Measurements from ENCODE around the gene OMG.

OMG gene

DNA sequence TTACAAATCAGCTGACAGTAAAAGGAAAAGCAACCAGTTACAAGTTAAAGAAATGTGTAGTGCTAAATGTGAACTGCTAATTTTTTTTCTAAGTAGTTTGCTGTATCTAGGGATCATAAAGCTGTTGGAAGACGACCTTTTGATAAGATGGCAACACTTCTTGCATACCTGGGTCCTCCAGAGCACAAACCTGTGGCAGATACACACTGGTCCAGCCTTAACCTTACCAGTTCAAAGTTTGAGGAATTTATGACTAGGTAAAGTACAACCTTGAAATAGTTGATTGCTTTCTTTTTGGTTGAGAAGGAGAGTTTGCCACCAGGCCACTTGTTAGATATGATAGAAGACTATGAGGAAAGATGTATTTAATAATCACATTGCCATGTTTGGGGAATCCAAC lies 35.4 kb downstream of the OMG start:
- DNase-seq (ENCODE audit: insufficient read length, low spot score): no peak
- FAIRE-seq: no peak
- TF ChIP-seq, protein P1, sequence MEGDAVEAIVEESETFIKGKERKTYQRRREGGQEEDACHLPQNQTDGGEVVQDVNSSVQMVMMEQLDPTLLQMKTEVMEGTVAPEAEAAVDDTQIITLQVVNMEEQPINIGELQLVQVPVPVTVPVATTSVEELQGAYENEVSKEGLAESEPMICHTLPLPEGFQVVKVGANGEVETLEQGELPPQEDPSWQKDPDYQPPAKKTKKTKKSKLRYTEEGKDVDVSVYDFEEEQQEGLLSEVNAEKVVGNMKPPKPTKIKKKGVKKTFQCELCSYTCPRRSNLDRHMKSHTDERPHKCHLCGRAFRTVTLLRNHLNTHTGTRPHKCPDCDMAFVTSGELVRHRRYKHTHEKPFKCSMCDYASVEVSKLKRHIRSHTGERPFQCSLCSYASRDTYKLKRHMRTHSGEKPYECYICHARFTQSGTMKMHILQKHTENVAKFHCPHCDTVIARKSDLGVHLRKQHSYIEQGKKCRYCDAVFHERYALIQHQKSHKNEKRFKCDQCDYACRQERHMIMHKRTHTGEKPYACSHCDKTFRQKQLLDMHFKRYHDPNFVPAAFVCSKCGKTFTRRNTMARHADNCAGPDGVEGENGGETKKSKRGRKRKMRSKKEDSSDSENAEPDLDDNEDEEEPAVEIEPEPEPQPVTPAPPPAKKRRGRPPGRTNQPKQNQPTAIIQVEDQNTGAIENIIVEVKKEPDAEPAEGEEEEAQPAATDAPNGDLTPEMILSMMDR (IDR thresholded peaks at IDR 0.05; ENCODE audit: insufficient read depth, missing control alignments): no peak

DNA sequence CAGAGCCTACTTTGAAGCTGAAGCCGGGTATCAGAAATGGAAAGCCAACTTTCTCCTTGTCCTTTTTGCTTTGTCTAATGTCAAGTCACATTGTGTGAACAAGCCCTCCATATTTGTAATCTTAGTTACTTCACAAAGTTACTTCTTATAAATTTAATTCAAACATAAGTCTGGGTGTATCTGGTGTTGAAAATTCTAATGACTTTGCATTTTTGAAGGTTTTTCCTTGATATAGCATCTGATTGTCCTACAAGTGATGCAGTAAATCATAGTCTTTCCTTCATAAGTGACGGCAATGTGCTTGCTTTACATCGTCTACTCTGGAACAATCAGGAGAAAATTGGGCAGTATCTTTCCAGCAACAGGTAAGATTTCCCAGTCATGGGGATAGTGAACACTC lies 36.9 kb downstream of the OMG start:
- DNase-seq (ENCODE audit: insufficient read length, low spot score) (no peak), FAIRE-seq (no peak)
- TF ChIP-seq, protein P1 (IDR thresholded peaks at IDR 0.05; ENCODE audit: insufficient read depth, missing control alignments): no peak

DNA sequence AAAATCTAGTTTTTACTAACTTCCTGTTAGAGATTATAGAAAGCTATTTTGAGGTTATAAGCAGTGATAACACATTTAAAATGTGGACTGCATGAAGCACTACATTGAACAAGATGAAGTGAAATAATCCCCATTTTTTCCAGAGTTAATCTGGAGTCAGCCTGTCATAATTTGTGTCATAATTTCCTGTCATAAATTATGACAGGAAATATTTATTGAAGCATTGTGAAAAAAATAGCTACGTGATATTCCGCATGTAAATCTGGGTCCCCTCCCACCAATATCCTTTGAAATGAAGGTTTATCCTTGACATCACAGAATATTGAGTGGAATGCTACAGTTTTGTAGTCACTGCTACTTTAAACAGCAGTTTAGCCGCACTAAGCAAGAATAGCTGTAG lies 40.1 kb downstream of the OMG start:
- FAIRE-seq (no peak), DNase-seq (ENCODE audit: insufficient read length, low spot score) (no peak)
- TF ChIP-seq, protein P1 (IDR thresholded peaks at IDR 0.05; ENCODE audit: insufficient read depth, missing control alignments): no peak

DNA sequence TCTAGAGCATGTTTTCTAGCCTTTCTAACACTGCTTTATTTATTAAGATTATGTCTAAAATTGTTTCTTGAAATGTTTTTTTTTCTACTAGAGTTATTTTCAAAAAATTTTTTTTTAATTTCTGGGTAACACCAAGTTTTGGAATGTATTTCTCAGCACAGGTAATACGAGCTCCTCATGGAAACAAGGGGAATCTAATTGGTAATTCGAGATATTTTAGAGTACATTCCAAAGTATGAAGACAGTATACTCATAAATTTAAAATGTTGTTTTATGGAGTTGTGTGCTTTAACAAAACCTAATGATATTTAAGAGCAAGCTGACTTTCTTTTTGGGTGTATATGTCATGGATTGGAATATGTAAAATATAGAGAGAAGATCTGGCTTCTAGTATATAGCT lies 42.4 kb downstream of the OMG start:
- no peak for FAIRE-seq
- TF ChIP-seq, protein P1 (IDR thresholded peaks at IDR 0.05; ENCODE audit: insufficient read depth, missing control alignments): no peak
- DNase-seq (ENCODE audit: insufficient read length, low spot score): no peak

DNA sequence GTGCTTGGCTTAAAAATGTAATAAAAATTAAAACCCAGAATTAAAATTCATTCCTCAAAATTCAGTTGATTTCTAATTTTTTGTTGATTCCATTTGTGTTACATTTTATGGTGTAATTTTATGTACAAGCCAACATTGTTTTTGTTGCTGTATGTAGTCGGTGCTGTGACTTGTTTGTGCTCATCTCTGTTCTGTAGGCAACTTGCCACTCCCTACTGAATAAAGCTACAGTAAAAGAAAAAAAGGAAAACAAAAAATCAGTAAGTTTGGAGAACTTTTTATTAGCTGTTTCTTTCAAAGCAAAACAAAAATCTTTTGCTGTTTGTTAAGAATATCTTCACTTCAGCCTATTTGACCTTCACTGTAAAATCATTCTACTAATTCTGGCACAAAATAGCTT lies 44.3 kb downstream of the OMG start:
- no peak for FAIRE-seq
- no peak for DNase-seq (ENCODE audit: insufficient read length, low spot score)
- TF ChIP-seq, protein P1 (IDR thresholded peaks at IDR 0.05; ENCODE audit: insufficient read depth, missing control alignments): no peak

DNA sequence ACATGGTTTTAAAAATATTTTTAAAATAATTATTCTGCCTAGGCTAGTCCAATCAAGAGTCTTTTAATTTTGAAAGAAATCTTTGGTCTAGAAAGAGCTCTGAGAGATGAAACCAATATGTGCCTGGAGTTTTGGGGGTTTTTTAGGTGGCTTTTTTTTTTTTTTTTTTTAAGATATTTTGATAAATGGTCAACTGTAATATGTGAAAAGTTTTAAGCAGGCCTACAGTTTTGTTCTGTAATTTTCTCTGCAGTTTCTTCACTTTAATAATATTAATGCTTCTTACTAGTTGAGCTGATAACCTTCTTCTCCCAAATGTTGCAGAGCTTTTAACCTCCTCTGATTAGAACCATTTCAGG lies 45.1 kb downstream of the OMG start:
- FAIRE-seq (no peak), DNase-seq (ENCODE audit: insufficient read length, low spot score) (no peak)
- TF ChIP-seq, protein P1 (IDR thresholded peaks at IDR 0.05; ENCODE audit: insufficient read depth, missing control alignments): no peak

DNA sequence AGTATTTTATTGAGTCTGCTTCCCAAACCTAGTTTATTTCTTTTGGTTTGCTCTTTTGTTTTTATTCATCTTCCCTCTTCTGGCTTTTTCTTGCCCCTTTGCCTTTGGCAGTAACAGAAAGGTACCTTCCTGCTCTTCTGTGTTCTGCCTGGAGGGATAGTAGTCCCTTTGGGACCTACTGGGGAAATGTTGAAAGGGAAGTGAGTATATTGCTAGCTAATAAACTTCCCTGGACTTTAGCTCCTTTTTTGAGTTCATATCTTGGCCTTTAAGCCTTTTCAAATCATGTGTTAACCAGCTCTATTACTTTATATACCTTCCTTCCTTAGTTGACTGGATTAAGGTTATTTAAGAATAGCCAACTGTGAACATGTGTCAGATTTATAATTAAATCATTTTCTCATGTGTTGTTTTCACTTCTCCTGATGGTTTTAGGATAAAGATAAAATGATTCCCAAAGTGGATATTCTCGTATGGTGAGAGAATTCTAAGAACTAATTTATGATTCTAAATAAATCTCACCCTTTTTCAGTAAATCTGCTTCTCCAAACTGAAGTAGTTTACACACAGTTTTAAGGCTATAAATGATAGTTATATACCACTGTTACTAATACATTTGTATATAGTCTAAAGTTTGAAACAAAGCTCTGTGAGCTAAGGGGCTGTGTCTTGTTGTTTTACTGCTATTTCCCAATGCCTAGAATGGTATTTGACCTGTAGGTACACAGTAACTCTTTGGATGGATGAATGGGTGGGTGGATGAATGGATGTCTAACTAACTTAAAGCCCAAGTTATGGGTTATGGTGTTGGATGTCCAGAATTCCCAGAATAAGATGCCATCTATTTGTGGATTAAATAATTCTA lies 45.7 kb downstream of the OMG start:
- no peak for DNase-seq (ENCODE audit: insufficient read length, low spot score)
- peak; percentile 29 for FAIRE-seq
- TF ChIP-seq, protein P1 (IDR thresholded peaks at IDR 0.05; ENCODE audit: insufficient read depth, missing control alignments): no peak
